RWPE2 (cell line): ENCODE measurements around the gene DARS2.
A peak's percentile ranks its signal among the peaks of the same experiment; 100 is the strongest.

Experiments
- ATAC-seq: fragments of 200-7000 bp; cut with Tn5 transposase; 3 replicates; pipeline ENCODE4 v1.9.1; 2021; ENCODE audit warnings: low read depth
- DNase-seq: peaks from one replicate; pipeline ENCODE4 v3.0.0-alpha.2; 2020; ENCODE audit warnings: low spot score
- H3K27ac ChIP-seq: fragments of 450-650 bp; 2 replicates; pipeline ENCODE4 v1.5.1; 2017; ENCODE audit warnings: mild to moderate bottlenecking; ENCODE audit not compliant: poor library complexity, severe bottlenecking
- H3K27me3 ChIP-seq: fragments of 250-450 bp; sonication (Bioruptor Pico); 2 replicates; pipeline ENCODE4 v1.5.1; 2021; ENCODE audit warnings: mild to moderate bottlenecking, moderate library complexity; ENCODE audit not compliant: insufficient read depth, poor library complexity, severe bottlenecking
- H3K36me3 ChIP-seq: fragments of 250-450 bp; sonication (Bioruptor Pico); 2 replicates; pipeline ENCODE4 v1.5.1; 2020; ENCODE audit warnings: low read depth, mild to moderate bottlenecking, moderate library complexity
- H3K4me1 ChIP-seq: fragments of 250-450 bp; sonication (Bioruptor Pico); 2 replicates; pipeline ENCODE4 v1.5.1; 2021; ENCODE audit warnings: mild to moderate bottlenecking, moderate library complexity; ENCODE audit not compliant: insufficient read depth, poor library complexity, severe bottlenecking
- H3K4me3 ChIP-seq: fragments of 250-450 bp; sonication (Bioruptor Pico); 2 replicates; pipeline ENCODE4 v1.5.1; 2021; ENCODE audit warnings: mild to moderate bottlenecking, moderate library complexity; ENCODE audit not compliant: severe bottlenecking
- H3K9me3 ChIP-seq: fragments of 250-450 bp; sonication (Bioruptor Pico); 2 replicates; pipeline ENCODE4 v1.5.1; 2021; ENCODE audit warnings: mild to moderate bottlenecking, moderate library complexity; ENCODE audit not compliant: severe bottlenecking
- CTCF ChIP-seq: fragments of 450-650 bp; IDR thresholded peaks from one replicate; pipeline ENCODE4 v1.5.1; 2017; ENCODE audit warnings: mild to moderate bottlenecking, moderate library complexity; ENCODE audit not compliant: poor library complexity, severe bottlenecking

DARS2 gene

GRCh38 chr1:173864179-173864867 lies 39.9 kb downstream of the DARS2 start:
- no peak for DNase-seq

DNA sequence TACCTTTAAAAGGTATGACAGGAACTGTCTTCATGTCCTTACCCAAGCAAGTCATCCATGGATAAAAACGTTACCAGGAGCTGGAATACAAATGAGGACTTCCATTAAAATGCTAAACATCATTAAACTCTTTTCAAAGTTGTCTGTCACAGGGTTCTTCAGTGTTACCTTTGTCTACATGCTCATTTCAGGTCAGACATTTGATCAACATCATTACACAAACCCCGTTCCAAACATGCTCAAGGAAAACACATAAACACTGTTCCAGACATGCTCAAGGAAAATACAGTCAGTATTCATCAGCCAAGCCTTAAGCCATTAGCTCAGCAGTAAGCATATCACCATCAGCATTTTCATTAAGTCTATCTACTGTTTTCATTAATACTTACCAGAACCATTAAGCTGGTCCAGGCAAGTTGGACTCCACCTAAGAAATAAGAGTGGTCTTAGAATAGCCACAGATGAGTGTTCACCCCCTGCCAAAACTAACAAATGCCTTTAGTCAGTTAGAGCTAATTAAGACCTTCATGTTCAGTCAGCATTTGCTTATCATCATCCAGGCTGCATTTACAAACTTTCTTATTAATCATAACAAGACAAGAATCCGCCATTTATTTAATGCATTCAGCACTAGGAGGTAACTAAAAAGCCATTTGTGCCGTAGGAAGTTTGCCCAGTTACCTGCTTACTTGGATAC lies 41.1 kb downstream of the DARS2 start:
- H3K4me3 ChIP-seq = peak overlapping the region; percentile 92

More at GRCh38 chr1:173864179-173864867, 39.9 kb downstream of the DARS2 start:
- Histone ChIP-seq H3K4me3 (no peak overlapping the region), H3K27me3 (no peaks in the 10 kb centered on the region), H3K36me3 (peaks cover 61% of the 10 kb centered on the region), H3K9me3 (no peaks in the 10 kb centered on the region), H3K27ac (peak overlapping the region; percentile 91), H3K4me1 (peaks cover 14% of the 10 kb centered on the region)
- no peak for ATAC-seq
- no peak for TF ChIP-seq CTCF

GRCh38 chr1:173866413-173867115 lies 42.1 kb downstream of the DARS2 start:
- DNase-seq (no peak), ATAC-seq (no peak)
- Histone ChIP-seq H3K36me3 (peaks cover 59% of the 10 kb centered on the region), H3K4me1 (peaks cover 18% of the 10 kb centered on the region), H3K4me3 (peak overlapping the region; percentile 92), H3K27me3 (no peaks in the 10 kb centered on the region), H3K9me3 (no peaks in the 10 kb centered on the region), H3K27ac (peak overlapping the region; percentile 91)
- no peak for TF ChIP-seq CTCF

More for the DNA sequence above, 41.1 kb downstream of the DARS2 start:
- DNase-seq = no peak
- Histone ChIP-seq H3K27me3 (no peaks in the 10 kb centered on the region), H3K9me3 (no peaks in the 10 kb centered on the region), H3K36me3 (peaks cover 57% of the 10 kb centered on the region), H3K27ac (peak overlapping the region; percentile 91), H3K4me1 (peaks cover 18% of the 10 kb centered on the region)
- no peak for TF ChIP-seq CTCF
- ATAC-seq = no peak

GRCh38 chr1:173867141-173867752 lies 42.8 kb downstream of the DARS2 start:
- TF ChIP-seq CTCF = no peak

More at GRCh38 chr1:173867141-173867752, 42.8 kb downstream of the DARS2 start:
- Histone ChIP-seq H3K27ac (peak overlapping the region; percentile 91), H3K36me3 (peaks cover 65% of the 10 kb centered on the region), H3K4me1 (peaks cover 18% of the 10 kb centered on the region), H3K9me3 (no peaks in the 10 kb centered on the region), H3K4me3 (peak overlapping the region; percentile 92), H3K27me3 (no peaks in the 10 kb centered on the region)
- no peak for DNase-seq
- no peak for ATAC-seq
